Keratinocyte (primary cell): Measurements from ENCODE around the gene CLTRN. TPM values are rescaled to one million over a fixed set of nuclear protein-coding genes. Genes with fewer than 3 reads are reported as not detected.

Source experiments
- DNase-seq: peaks from one replicate; pipeline ENCODE4 v3.0.0-alpha.2; 2011; ENCODE audit warnings: low read depth, missing footprints, low spot score
- FAIRE-seq: peaks from 2 replicates; lab custom pipeline; 2011; peaks lifted over from hg19 to GRCh38; lab: Jason Lieb, UNC
- H2AFZ ChIP-seq: 2 replicates; pipeline ENCODE4 v1.6.0; 2012; ENCODE audit warnings: low read length, control low read depth, inconsistent platforms; ENCODE audit not compliant: control insufficient read depth
- H3K27ac ChIP-seq: 2 replicates; pipeline ENCODE4 v1.5.1; 2011; ENCODE audit warnings: low read length; ENCODE audit not compliant: control insufficient read depth, insufficient read depth
- H3K27me3 ChIP-seq: 3 replicates; pipeline ENCODE4 v1.6.0; 2011; ENCODE audit warnings: low read length; ENCODE audit not compliant: control insufficient read depth, insufficient read depth; ENCODE audit errors: extremely low read depth
- H3K36me3 ChIP-seq, 2 experiments: 2 replicates in 1 of 2; 3 replicates in 1 of 2; pipeline ENCODE4 v1.5.1; 2011; ENCODE audit warnings: low read length in 2 of 2, mild to moderate bottlenecking in 1 of 2; ENCODE audit not compliant: control insufficient read depth in 2 of 2, insufficient read depth in 2 of 2; ENCODE audit errors: extremely low read depth in 1 of 2
- H3K4me1 ChIP-seq: 3 replicates; pipeline ENCODE4 v1.5.1; 2011; ENCODE audit warnings: low read length; ENCODE audit not compliant: control insufficient read depth, insufficient read depth; ENCODE audit errors: extremely low read depth
- H3K4me2 ChIP-seq: 3 replicates; pipeline ENCODE4 v1.6.0; 2011; ENCODE audit warnings: low read depth, low read length; ENCODE audit not compliant: control insufficient read depth, insufficient read depth; ENCODE audit errors: extremely low read depth
- H3K4me3 ChIP-seq, 3 experiments: fragments of 200-600 bp in 1 of 3; sonication (generic) in 1 of 3; 2 replicates in 2 of 3; 3 replicates in 1 of 3; pipeline ENCODE4 v1.5.1; 2011 to 2016; ENCODE audit warnings: low read length in 3 of 3, mild to moderate bottlenecking in 3 of 3, control low read depth in 2 of 3, inconsistent platforms in 1 of 3, low read depth in 1 of 3, mixed read lengths in 1 of 3, mixed run types in 1 of 3, moderate library complexity in 1 of 3; ENCODE audit not compliant: control insufficient read depth in 2 of 3, insufficient read depth in 2 of 3; ENCODE audit errors: extremely low read depth in 1 of 3
- H3K79me2 ChIP-seq: 2 replicates; pipeline ENCODE4 v1.6.0; 2012; ENCODE audit warnings: low read length; ENCODE audit not compliant: control insufficient read depth, insufficient read depth
- H3K9ac ChIP-seq: 3 replicates; pipeline ENCODE4 v1.6.0; 2011; ENCODE audit warnings: low read length; ENCODE audit not compliant: control insufficient read depth, insufficient read depth; ENCODE audit errors: extremely low read depth
- H3K9me1 ChIP-seq: 3 replicates; pipeline ENCODE4 v1.6.0; 2011; ENCODE audit warnings: low read length; ENCODE audit not compliant: control insufficient read depth, insufficient read depth; ENCODE audit errors: extremely low read depth
- H3K9me3 ChIP-seq: 2 replicates; pipeline ENCODE4 v1.5.1; 2012; ENCODE audit warnings: low read depth, low read length; ENCODE audit not compliant: control insufficient read depth
- H4K20me1 ChIP-seq: 3 replicates; pipeline ENCODE4 v1.6.0; 2011; ENCODE audit warnings: low read length; ENCODE audit not compliant: control insufficient read depth, insufficient read depth; ENCODE audit errors: extremely low read depth
- CTCF ChIP-seq, 3 experiments: IDR thresholded peaks in 1 of 3; conservative IDR thresholded peaks in 1 of 3; optimal IDR thresholded peaks in 1 of 3; 2 replicates in 2 of 3; 3 replicates in 1 of 3; pipeline versions ENCODE3 to v1.5.1; 2011; ENCODE audit warnings: low read length in 3 of 3, mild to moderate bottlenecking in 3 of 3, moderate library complexity in 2 of 3, control low read depth in 1 of 3, inconsistent platforms in 1 of 3; ENCODE audit not compliant: insufficient read depth in 2 of 3; ENCODE audit errors: extremely low read depth in 1 of 3
- EZH2 ChIP-seq: IDR thresholded peaks from one replicate; pipeline ENCODE4 v1.6.1; 2012; ENCODE audit warnings: inconsistent platforms, mild to moderate bottlenecking, low read length, moderate library complexity
- dilution Hi-C: fragments of 300-500 bp; cut with MboI; formaldehyde crosslinking; loops from one replicate; pipeline ENCODE4 v1.7.0; 2020; ENCODE audit warnings: low sequenced_read_pairs; ENCODE audit not compliant: extremely low pct_ligation_motif_present
- polyA plus RNA-seq, 5 experiments: library from polyadenylated mRNA; depleted of rRNA in 3 of 5; stranded (reverse) in 3 of 5; stranded (forward) in 1 of 5; unstranded in 1 of 5; fragments of >200 nt; gene quantifications; 1 replicate in 1 of 5; 2 replicates in 3 of 5; 3 replicates in 1 of 5; pipeline versions ENCODE4 v1.2.1 to v1.2.3, GENCODE V29; 2011 to 2012; ENCODE audit warnings: missing spikeins in 2 of 5, low read depth in 1 of 5, low replicate concordance in 1 of 5

The CLTRN gene
- polyA plus RNA-seq, 1 donor (not counting 4 experiments of a cell fraction or from before 2014, with no cell fraction given): 1.4 TPM

- no peak overlapping the region for H3K4me2 ChIP-seq
- H3K4me1 ChIP-seq: peaks cover 6% of the 10 kb centered on the region
- H3K79me2 ChIP-seq: peaks cover 68% of the 10 kb centered on the region
- H3K4me3 ChIP-seq: no peak overlapping the region
- no peak for FAIRE-seq
- no peak overlapping the region for H3K9ac ChIP-seq
- no peaks in the 10 kb centered on the region for H3K9me1 ChIP-seq
- H3K36me3 ChIP-seq: peaks cover 3 to 7% of the 10 kb centered on the region in 2 experiments
- no peak overlapping the region for H2AFZ ChIP-seq
- no peaks in the 10 kb centered on the region for H3K9me3 ChIP-seq
- dilution Hi-C loops: no loop called here
- H3K27me3 ChIP-seq: no peaks in the 10 kb centered on the region
- H3K27ac ChIP-seq: no peak overlapping the region
- peaks cover 7% of the 10 kb centered on the region for H4K20me1 ChIP-seq
- TF ChIP-seq CTCF (optimal IDR thresholded peaks at IDR 0.05 in 1 of 3, IDR thresholded peaks at IDR 0.05 in 1 of 3, conservative IDR thresholded peaks at IDR 0.05 in 1 of 3; ENCODE audit: extremely low read depth in 1 of 3, insufficient read depth in 2 of 3, low read length in 3 of 3) (no peak), EZH2 (no peak)
- DNase-seq: no peak
Observed at GRCh38 chrX:15683193-15683592, 18.6 kb upstream of the CLTRN start.

GRCh38 chrX:15681433-15681832 lies 16.8 kb upstream of the CLTRN start:
- Histone ChIP-seq H3K4me3 (no peak overlapping the region), H3K9ac (no peak overlapping the region), H3K36me3 (peaks cover 3 to 7% of the 10 kb centered on the region in 2 experiments), H3K4me1 (peaks cover 13% of the 10 kb centered on the region), H3K9me3 (no peaks in the 10 kb centered on the region), H3K27ac (no peak overlapping the region), H3K9me1 (no peaks in the 10 kb centered on the region), H3K4me2 (no peak overlapping the region), H4K20me1 (peaks cover 6% of the 10 kb centered on the region), H2AFZ (no peak overlapping the region), H3K27me3 (no peaks in the 10 kb centered on the region), H3K79me2 (peaks cover 78% of the 10 kb centered on the region)
- no peak for TF ChIP-seq CTCF (optimal IDR thresholded peaks at IDR 0.05 in 1 of 3, IDR thresholded peaks at IDR 0.05 in 1 of 3, conservative IDR thresholded peaks at IDR 0.05 in 1 of 3; ENCODE audit: extremely low read depth in 1 of 3, insufficient read depth in 2 of 3, low read length in 3 of 3)
- no peak for TF ChIP-seq EZH2
- DNase-seq (no peak), FAIRE-seq (no peak)
- dilution Hi-C loops: no loop called here
